ENCODE data around the gene SHC2.
A peak's percentile ranks its signal among the peaks of the same experiment; 100 is the strongest.

Gene SHC2, protein sequence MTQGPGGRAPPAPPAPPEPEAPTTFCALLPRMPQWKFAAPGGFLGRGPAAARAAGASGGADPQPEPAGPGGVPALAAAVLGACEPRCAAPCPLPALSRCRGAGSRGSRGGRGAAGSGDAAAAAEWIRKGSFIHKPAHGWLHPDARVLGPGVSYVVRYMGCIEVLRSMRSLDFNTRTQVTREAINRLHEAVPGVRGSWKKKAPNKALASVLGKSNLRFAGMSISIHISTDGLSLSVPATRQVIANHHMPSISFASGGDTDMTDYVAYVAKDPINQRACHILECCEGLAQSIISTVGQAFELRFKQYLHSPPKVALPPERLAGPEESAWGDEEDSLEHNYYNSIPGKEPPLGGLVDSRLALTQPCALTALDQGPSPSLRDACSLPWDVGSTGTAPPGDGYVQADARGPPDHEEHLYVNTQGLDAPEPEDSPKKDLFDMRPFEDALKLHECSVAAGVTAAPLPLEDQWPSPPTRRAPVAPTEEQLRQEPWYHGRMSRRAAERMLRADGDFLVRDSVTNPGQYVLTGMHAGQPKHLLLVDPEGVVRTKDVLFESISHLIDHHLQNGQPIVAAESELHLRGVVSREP

DNA sequence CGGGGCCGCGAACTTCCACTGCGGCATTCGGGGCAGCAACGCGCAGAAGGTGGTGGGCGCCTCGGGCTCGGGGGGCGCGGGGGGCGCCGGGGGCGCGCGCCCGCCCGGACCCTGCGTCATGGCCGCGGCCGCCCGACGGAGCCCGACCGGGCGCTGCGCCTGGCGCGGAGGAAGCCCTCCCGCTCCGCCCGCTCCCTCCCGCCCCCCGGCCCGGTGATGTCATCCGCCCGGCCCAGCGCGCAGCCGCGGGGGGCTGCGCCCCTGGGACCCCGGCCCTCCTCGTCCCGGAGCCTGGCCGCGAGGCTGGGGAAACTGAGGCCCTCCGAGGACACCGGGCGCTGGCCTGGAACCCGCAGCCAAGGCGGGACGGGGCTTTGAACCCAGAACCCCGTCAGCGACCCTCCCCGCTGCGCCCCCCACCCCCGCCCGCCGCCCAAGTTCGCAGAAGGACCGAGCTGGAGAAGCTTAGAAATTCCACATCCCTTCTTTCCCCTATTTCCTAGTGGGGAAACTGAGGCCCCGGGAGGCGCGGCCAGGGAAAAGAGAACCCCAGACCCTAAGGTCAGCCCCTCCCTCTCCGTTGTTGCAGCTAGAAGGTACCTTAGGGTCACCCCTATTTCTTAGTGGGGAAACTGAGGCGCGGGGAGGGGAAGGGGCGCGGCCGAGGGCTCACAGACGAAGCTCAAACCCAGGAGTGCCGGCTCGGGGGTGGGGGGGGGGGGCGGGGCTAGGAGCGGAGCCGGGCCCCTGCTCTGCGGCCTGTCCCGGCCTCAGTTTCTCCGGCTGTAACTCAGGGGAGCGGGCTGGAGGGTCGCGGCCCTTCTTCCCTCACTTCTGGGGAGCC is at the start of gene SHC2:
TSS of gene SHC2 (minus strand) at position 157 of the 844 bp plus-strand sequence. CDS start at position 120, 37 bp downstream.
- DNase-seq (ENCODE audit: low spot score): no peak

DNA sequence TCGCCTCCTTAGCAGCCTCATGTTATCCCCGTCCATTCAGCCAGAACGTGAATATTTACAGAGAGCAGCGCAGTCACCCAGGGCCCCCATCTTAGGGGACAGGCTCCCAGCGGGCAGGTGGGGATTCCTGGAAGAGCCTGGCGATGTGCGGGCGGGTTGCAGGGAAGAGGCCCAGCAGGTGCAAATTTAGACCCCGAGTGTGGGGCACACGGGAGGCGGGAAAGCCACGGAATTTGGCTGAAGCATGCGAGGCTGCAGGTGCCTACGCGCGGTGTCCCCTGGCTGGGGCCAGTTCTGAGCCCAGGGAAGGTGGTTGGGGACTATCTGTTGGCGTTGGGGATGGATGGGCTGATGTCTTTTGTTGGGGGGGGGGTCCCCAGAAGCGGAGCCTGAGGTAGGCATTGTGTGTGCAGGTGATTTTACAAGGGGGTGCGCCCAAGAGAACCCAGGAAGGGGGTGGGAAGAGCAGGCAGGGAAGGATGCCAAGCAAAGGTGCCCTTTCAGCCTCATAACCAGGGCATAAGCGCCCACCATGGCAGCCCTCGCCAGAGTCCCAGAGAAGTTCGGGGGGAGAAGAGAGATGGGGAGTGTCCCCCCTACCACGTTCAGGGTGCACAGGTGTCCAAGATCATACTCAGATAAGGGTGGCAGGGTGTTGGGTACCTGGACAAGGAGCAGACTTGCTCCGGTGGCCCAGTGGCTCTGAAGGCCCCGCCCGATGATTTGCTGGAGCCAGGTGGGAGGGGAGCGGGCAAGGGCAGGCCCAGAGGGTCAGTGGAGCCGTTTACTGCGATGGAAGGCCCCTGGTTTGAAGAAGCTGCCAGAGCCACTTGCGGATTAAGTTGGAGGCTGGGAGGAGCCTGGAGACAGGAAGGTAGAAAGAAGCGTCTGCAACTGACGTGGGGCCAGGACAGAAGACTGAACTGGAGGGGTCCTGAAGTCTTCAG is 47.6 kb upstream of the SHC2 start:
- DNase-seq (ENCODE audit: low spot score): no peak

DNA sequence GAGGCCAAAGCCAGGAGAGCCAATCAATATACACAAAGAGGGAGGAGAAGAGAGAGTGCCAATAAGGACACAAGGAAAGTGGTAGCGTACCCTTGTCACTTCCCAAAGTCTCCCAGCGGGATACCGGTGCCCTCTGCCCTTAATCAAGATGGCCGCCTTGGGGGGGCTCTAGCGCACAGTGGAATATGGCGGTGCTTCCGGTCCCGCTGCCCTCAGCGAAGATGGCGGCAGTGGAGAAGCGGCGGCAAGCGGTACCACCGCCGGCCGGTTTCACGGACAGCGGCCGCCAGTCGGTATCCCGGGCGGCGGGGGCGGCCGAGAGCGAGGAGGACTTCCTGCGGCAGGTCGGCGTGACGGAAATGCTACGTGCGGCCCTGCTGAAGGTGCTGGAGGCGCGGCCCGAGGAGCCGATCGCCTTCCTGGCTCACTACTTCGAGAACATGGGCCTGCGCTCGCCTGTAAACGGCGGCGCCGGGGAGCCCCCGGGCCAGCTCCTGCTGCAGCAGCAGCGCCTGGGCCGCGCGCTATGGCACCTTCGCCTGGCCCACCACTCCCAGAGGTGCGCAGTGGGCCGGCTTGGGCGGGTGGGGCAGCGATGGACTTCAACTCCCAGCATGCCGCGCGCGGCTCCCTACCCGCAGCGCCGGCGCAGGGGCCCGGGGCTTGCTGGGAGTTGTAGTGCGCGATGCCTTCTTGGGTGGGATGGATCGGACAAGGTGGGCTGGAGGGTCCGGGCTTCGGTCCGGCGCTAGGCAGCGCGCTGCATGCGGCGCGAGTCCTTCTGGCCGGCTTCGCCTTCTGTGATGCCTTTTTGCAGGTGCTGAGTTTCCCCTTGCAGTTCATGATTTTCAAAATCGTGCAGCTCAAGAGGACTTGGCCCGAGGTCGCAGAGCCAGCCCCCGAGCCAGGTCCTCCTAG is 46.7 kb upstream of the SHC2 start, which contains the start of gene TPGS1:
TSS of gene TPGS1 (plus strand) at position 212 of the 918 bp plus-strand sequence. CDS start at position 222, 10 bp downstream.
- DNase-seq (ENCODE audit: low spot score): peak; percentile 82

DNA sequence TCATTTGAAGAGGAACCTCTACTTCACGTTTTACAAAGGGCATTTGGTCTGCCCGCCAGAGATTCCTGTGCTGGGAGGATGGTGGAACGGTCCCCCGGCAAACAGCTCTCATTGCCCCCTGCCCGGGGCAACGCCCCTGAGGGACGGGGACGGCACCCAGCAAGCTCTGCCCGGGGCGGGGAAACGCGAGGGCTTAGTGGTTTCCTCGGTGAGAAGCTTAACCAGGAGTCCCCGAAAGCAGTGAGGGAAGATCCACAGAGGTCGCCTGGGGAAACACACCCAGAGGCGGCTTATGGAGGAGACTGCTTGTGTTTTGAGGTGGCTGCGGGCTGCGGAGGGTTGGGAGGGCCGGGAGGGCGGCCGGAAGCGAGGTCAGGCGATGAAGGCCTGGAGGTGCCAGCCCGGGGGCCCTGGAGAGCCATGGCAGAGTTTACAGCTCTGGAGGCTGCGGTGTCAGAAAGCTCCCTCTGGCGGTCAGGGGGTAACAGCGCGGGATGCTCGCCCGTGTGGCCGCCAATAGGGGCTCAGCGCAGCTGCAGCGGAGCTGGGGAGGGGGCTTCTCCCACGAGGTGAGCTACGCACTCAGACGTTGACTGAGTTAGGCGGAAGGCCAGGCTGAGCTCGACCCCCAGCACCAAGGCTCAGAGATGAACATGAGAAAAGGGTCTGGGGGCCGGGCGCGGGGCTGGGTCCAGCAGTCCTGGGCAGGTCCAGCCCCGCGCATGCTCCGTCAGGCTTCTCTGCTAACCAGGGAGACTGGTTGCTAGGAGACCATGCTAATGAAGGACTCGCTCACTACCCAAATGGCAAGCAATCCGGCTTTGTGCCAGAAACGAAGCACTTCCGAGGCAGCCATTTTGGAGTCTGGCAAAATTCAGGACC is 45.8 kb upstream of the SHC2 start:
- peak; percentile 100 for DNase-seq (ENCODE audit: low spot score)

DNA sequence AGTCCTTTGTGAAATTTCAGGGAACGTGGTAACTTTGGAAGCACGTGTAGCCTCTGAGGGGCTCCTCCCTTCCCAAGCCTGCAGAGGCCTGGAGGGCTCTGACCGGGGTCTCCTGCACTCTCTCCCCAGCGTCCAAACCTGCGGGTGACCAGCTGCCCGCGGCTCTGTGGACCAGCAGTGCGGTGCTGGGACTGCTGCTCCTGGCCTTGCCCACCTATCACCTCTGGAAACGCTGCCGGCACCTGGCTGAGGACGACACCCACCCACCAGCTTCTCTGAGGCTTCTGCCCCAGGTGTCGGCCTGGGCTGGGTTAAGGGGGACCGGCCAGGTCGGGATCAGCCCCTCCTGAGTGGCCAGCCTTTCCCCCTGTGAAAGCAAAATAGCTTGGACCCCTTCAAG is 43.8 kb upstream of the SHC2 start:
- DNase-seq (ENCODE audit: low spot score): no peak

DNA sequence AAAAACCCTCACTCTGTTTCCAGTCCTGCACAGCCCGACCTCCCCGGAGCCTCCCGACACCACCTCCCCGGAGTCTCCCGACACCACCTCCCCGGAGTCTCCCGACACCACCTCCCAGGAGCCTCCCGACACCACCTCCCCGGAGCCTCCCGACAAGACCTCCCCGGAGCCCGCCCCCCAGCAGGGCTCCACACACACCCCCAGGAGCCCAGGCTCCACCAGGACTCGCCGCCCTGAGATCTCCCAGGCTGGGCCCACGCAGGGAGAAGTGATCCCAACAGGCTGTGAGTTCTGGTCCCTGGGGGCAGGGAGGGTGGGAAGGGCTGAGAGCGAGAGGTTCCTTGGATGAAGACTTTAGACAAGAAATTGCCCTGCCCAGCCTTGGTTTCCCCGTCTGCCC is 40.8 kb upstream of the SHC2 start:
- DNase-seq (ENCODE audit: low spot score): no peak

DNA sequence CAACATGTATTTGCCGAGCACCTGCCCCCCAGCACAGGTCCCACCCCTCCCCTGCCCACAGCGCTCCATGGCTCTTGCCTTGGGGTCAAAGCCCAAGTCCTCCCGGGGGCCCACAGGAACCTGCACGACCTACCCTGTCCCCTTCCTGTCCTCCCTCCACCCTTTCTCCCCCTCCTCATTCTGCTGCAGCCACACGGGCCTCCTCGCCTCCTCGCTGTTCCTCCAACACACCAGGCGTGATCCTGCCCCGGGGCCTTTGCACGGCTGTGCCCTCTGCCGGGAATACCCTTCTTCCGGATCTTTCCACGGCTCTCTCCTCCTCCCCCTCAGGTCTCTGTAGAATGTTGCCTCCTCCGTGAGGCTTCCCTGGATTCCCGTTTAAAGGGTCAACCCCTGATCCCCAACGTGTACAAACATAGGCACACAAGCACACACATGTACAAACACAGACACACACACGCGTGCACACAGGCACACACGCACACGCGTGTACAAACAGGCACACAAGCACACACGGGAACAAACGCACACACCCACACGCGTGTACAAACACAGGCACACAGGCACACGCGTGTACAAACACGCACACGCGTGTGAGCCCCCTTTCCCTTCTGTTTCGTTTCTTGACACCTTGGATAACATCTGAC is 38.3 kb upstream of the SHC2 start:
- no peak for DNase-seq (ENCODE audit: low spot score)

DNA sequence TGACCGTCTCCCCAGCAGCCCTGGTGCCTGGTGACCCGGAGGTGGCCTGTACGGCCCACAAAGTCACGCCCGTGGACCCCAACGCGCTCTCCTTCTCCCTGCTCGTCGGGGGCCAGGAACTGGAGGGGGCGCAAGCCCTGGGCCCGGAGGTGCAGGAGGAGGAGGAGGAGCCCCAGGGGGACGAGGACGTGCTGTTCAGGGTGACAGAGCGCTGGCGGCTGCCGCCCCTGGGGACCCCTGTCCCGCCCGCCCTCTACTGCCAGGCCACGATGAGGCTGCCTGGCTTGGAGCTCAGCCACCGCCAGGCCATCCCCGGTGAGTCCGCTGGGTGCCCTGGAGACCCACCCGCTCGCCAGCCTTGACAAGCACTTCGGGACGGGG is 37.7 kb upstream of the SHC2 start:
- DNase-seq (ENCODE audit: low spot score): no peak

DNA sequence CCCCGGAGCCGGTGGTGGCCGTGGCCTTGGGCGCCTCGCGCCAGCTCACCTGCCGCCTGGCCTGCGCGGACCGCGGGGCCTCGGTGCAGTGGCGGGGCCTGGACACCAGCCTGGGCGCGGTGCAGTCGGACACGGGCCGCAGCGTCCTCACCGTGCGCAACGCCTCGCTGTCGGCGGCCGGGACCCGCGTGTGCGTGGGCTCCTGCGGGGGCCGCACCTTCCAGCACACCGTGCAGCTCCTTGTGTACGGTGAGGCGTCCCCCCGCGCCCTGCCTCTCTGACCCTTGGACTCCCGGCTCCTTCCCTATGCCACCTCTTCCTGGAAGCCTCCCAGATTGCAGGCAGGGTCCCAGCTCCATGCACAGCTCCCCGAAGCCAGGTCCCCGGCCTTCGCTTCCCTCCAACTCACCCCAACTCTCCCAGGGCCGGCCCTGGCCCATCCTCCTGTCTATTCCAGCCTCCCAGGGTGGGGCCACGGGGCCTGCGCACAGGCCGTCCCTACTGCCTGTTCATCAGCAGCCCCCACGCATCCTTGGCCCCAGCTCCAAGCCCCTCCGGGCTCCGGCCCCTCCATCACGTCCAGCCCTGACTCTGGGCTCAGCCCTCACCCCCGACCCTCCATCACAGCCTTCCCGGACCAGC is 37.2 kb upstream of the SHC2 start:
- no peak for DNase-seq (ENCODE audit: low spot score)

DNA sequence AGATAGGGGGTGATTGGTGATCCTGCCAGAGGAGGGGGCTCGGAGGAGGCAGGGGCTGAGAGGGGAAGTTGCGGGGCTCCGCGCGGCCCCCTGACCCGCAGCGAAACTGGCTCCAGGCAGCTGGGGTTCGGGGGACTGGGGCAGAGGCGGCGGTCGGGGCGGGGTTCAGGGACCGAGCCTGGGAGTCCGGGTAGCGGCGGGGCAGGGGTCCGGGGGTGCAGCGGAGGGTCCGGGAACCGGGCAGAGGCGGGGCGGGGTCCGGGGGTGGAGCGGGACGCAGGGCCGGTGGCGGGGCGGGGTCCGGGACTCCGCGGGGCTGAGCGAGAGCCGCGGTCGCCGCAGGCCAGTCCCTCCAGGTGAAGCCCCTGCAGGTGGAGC is 36.6 kb upstream of the SHC2 start:
- DNase-seq (ENCODE audit: low spot score): no peak

DNA sequence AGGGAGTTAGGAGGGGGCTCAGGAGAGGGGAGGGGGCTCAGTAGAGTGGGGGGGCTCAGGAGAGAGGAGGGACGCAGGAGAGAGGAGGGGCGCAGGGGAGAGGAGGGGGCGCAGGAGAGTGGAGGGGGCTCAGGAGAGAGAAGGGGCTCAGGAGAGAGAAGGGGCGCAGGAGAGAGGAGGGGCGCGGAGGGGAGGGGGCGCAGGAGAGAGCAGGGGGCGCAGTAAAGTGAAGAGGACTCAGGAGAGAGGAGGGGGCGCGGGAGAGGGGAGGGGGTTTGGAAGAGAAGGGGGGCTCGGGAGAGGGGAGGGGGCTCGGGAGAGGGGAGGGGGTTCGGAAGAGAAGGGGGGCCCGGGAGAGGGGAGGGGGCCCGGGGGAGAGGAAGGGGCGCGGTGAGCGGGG is 36.2 kb upstream of the SHC2 start:
- DNase-seq (ENCODE audit: low spot score): no peak

DNA sequence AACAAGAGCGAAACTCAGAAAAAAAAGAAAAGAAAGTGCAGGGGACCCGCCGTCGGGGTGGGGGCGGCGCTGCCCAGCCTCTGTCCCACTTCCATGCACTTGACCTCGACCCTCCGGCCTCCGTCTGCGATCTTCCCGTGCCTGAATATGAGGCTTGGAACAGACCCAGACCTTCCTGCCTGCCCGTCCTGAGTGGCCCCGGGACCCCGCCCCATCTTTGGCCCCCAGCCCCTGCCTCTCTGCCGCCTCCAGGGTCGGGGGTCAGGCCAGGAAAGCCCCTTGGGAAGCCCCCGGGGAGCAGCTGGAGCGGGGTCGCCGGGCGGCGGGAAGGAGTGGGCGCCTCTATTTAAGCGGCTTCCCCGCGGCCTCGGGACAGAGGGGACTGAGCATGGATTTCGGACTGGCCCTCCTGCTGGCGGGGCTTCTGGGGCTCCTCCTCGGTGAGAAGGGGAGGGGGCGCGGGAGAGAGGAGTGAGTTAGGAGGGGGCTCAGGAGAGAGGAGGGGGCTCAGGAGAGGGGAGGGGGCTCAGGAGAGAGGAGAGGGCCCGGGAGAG is 35.4 kb upstream of the SHC2 start, which contains the start of gene MADCAM1:
TSS of gene MADCAM1 (plus strand) at position 375 of the 554 bp plus-strand sequence. CDS start at position 389, 14 bp downstream.
- no peak for DNase-seq (ENCODE audit: low spot score)

DNA sequence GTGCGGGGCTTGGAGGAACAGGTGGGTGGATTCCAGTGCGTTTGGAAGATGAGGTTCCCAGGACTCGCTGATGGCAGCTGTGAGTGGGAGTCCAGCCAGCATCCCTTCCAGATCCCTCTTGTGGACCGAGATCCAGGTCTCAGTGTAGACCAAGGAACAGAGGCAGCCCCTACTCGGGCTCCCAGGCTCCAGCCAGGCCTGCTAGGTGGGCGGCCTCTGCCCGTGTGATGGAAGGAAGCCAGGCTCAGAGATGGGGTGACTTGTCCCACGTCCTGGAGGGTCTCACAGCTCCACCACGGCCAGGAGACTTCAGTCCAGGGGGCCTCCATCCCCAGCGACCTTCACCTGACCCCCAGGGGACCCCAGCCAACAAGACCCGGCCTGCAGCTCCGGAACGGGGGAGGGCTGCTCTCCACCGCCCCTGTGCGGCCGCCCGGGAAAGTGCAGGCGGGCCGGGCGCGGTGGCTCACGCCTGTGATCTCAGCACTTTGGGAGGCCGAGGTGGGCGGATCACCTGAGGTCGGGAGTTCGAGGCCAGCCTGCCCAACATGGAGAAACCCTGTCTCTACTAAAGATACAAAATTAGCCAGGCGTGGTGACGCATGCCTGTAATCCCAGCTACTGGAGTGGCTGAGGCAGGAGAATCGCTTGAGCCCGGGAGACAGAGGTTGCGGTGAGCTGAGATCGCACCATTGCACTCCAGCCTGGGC is 34.7 kb upstream of the SHC2 start:
- no peak for DNase-seq (ENCODE audit: low spot score)

DNA sequence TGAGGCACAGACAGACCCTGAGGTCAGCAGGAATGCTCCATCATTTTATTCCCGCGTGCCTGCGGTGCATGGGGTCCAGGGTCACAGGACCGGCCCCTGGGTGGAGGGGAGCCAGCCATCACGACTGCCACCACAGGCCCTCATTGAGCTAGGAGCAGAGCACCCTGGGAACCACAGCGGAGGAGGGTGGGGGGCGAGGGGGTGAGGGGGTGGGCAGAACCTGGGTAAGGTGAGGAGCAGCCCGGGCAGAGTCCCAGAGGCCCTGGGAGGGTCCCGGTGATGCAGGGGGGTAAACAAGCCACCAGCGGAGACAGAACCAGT is 34.2 kb upstream of the SHC2 start:
- DNase-seq (ENCODE audit: low spot score): no peak

DNA sequence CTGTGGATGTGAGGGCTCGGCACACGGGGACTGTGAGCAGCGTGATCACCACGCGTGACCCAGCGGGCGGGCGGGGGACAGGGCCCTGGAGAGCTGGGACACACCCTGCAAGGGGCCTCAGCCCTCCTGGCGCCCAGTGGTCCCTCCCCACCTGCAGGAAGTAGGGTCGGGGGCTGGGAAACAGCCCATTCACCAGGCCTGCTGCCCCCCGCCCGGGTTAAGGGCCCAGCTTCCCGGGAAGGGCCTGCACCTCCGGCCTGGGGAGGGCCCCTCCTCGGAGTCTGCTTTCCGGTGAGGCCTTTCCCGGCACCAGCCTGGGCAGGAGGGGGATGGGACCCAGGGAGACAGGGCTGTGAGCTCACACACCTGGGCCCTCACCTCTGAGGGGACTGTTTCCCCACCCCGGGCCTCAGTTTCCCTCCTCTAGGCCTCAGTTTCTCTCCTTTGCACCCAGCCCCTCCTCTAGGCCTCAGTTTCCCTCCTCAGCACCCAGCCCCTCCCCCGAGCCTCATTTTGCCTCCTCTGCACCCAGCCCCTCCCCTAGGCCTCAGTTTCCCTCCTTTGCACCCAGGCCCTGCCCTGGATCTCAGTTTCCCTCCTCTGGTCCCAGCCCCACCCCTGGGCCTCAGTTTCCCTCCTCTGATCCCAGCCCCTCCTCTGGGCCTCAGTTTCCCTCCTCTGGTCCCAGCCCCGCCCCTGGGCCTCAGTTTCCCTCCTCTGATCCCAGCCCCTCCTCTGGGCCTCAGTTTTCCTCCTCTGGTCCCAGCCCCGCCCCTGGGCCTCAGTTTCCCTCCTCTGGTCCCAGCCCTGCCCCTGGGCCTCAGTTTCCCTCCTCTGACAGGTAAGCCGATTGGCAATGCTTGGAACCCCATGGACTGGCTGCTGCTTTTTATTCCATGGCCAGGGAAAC is 33.6 kb upstream of the SHC2 start:
- DNase-seq (ENCODE audit: low spot score): no peak

DNA sequence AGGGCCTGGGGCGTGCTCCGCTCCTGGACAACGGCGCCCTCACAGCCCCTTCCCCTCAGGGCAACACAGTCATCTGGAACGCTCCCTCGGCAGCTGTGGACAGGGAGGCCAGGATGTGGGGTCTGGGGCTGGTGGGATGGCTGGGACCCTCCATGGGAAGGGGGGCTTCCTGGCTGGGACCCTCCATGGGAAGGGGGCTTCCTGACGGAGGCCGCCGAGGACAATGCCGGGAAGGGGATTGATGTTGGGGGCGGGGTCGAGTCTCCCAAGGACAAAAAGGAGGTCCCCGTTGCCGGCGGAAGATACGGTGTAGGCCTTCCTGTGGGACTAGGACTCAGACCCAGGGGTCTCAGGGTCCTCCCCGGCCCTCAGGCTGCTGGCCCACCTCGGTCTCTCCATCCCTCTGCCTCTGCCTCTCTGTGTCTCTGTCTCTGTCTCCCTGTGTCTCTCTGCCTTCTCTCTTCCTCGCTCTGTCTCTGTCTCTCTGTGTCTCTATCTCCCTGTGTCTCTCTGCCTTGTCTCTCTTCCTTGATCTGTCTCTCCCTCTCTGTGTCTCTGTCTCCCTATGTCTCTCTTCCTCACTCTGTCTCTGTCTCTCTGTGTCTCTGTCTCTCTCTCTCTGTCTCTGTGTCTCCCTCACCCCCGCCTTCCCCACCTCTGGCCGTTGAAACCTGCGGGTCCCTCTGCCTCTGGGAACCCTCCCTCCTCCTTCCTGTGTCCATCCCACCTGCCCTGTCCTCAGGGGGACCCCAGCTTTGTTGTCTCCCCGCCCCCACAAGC is 32.7 kb upstream of the SHC2 start:
- DNase-seq (ENCODE audit: low spot score): no peak
